Astrocyte (in vitro differentiated cells and primary cell): ENCODE data around the gene BMP7. TPM values are rescaled to one million over a fixed set of nuclear protein-coding genes. Genes with fewer than 3 reads are reported as not detected.

Experiments
- DNase-seq: peaks from one replicate; pipeline ENCODE4 v3.0.0-alpha.2; 2010; ENCODE audit warnings: low read depth
- FAIRE-seq: peaks from 2 replicates; lab custom pipeline; 2011; peaks lifted over from hg19 to GRCh38; lab: Jason Lieb, UNC
- H2AFZ ChIP-seq: 2 replicates; pipeline ENCODE4 v1.6.0; 2012; ENCODE audit warnings: low read depth, low read length, inconsistent platforms
- H3K27ac ChIP-seq: 2 replicates; pipeline ENCODE4 v1.5.1; 2011; ENCODE audit warnings: low read depth, low read length, inconsistent platforms
- H3K27me3 ChIP-seq: 2 replicates; pipeline ENCODE4 v1.6.0; 2011; ENCODE audit warnings: low read length, inconsistent platforms; ENCODE audit not compliant: insufficient read depth
- H3K36me3 ChIP-seq: 2 replicates; pipeline ENCODE4 v1.5.1; 2011; ENCODE audit warnings: low read length, inconsistent platforms; ENCODE audit not compliant: insufficient read depth
- H3K4me1 ChIP-seq: 2 replicates; pipeline ENCODE4 v1.5.1; 2011; ENCODE audit warnings: low read length, inconsistent platforms; ENCODE audit not compliant: insufficient read depth
- H3K4me2 ChIP-seq: 2 replicates; pipeline ENCODE4 v1.6.0; 2012; ENCODE audit warnings: low read length, inconsistent platforms
- H3K4me3 ChIP-seq: 2 replicates; pipeline ENCODE4 v1.5.1; 2011; ENCODE audit warnings: low read depth, mild to moderate bottlenecking, low read length, inconsistent platforms; ENCODE audit not compliant: insufficient read depth
- H3K79me2 ChIP-seq: 2 replicates; pipeline ENCODE4 v1.6.0; 2012; ENCODE audit warnings: mild to moderate bottlenecking, low read length, inconsistent platforms; ENCODE audit not compliant: insufficient read depth
- H3K9ac ChIP-seq: 2 replicates; pipeline ENCODE4 v1.6.0; 2012; ENCODE audit warnings: mild to moderate bottlenecking, low read length, inconsistent platforms
- H3K9me3 ChIP-seq: 2 replicates; pipeline ENCODE4 v1.5.1; 2012; ENCODE audit warnings: low read depth, mild to moderate bottlenecking, low read length, inconsistent platforms; ENCODE audit not compliant: insufficient read depth
- H4K20me1 ChIP-seq: 2 replicates; pipeline ENCODE4 v1.6.0; 2012; ENCODE audit warnings: low read length, inconsistent platforms; ENCODE audit not compliant: insufficient read depth
- H3K27ac Mint-ChIP-seq: one replicate; pipeline ENCODE4 v1.8.0; 2021; ENCODE audit warnings: mild to moderate bottlenecking, mixed read lengths; ENCODE audit not compliant: unreplicated experiment
- H3K27me3 Mint-ChIP-seq: one replicate; pipeline ENCODE4 v1.8.0; 2021; ENCODE audit warnings: low read depth, mixed read lengths; ENCODE audit not compliant: unreplicated experiment
- H3K36me3 Mint-ChIP-seq: one replicate; pipeline ENCODE4 v1.8.0; 2021; ENCODE audit warnings: low read depth, mixed read lengths; ENCODE audit not compliant: unreplicated experiment
- H3K4me1 Mint-ChIP-seq: one replicate; pipeline ENCODE4 v1.8.0; 2021; ENCODE audit warnings: low read depth, mixed read lengths; ENCODE audit not compliant: unreplicated experiment
- H3K4me3 Mint-ChIP-seq: one replicate; pipeline ENCODE4 v1.8.0; 2021; ENCODE audit warnings: mild to moderate bottlenecking, moderate library complexity, mixed read lengths; ENCODE audit not compliant: unreplicated experiment
- H3K9me3 Mint-ChIP-seq: one replicate; pipeline ENCODE4 v1.8.0; 2021; ENCODE audit warnings: mild to moderate bottlenecking, mixed read lengths; ENCODE audit not compliant: unreplicated experiment
- CTCF ChIP-seq: IDR thresholded peaks from 2 replicates; pipeline ENCODE4 v1.5.1; 2011; ENCODE audit warnings: low read depth, mild to moderate bottlenecking, inconsistent platforms, low read length, moderate library complexity; ENCODE audit not compliant: insufficient read depth
- EZH2 ChIP-seq: IDR thresholded peaks from 2 replicates; pipeline ENCODE4 v1.6.1; 2012; ENCODE audit warnings: mild to moderate bottlenecking, low read length, inconsistent platforms; ENCODE audit not compliant: insufficient read depth
- total RNA-seq: library from RNA; stranded (reverse); gene quantifications from 2 replicates; pipeline ENCODE4 v1.2.1, GENCODE V29; 2021

The BMP7 gene
- total RNA-seq, 1 donor from 2014 or later, result 15.3 TPM

GRCh38 chr20:57225197-57225733 lies 41.2 kb downstream of the BMP7 start:
- no peak overlapping the region for H3K27ac Mint-ChIP-seq
- peaks cover 14% of the 10 kb centered on the region for H3K27me3 ChIP-seq

GRCh38 chr20:57224641-57225138 lies 41.8 kb downstream of the BMP7 start:
- Mint-ChIP-seq H3K36me3 (no peaks in the 10 kb centered on the region), H3K27ac (no peak overlapping the region), H3K4me3 (no peak overlapping the region), H3K4me1 (peaks cover 5% of the 10 kb centered on the region), H3K9me3 (no peaks in the 10 kb centered on the region), H3K27me3 (peaks cover 22% of the 10 kb centered on the region)
- Histone ChIP-seq H3K27ac (no peak overlapping the region), H3K9ac (no peak overlapping the region), H2AFZ (no peak overlapping the region), H3K4me1 (no peaks in the 10 kb centered on the region), H3K4me2 (no peak overlapping the region), H3K36me3 (no peaks in the 10 kb centered on the region), H3K27me3 (peaks cover 14% of the 10 kb centered on the region), H3K4me3 (no peak overlapping the region), H4K20me1 (no peaks in the 10 kb centered on the region), H3K79me2 (no peaks in the 10 kb centered on the region), H3K9me3 (no peaks in the 10 kb centered on the region)
- TF ChIP-seq EZH2, result no peak
- TF ChIP-seq CTCF, result no peak
- no peak for DNase-seq
- FAIRE-seq, result no peak

More at GRCh38 chr20:57225197-57225733, 41.2 kb downstream of the BMP7 start:
- H3K27ac ChIP-seq, result no peak overlapping the region
- H3K4me2 ChIP-seq, result no peak overlapping the region
- H3K4me1 ChIP-seq, result no peaks in the 10 kb centered on the region
- no peaks in the 10 kb centered on the region for H3K36me3 ChIP-seq
- no peak overlapping the region for H3K4me3 ChIP-seq
- Mint-ChIP-seq H3K4me3 (no peak overlapping the region), H3K9me3 (no peaks in the 10 kb centered on the region), H3K4me1 (peaks cover 6% of the 10 kb centered on the region), H3K36me3 (no peaks in the 10 kb centered on the region), H3K27me3 (peaks cover 22% of the 10 kb centered on the region)
- no peak overlapping the region for H3K9ac ChIP-seq
- TF ChIP-seq CTCF, result no peak
- no peak for TF ChIP-seq EZH2
- no peaks in the 10 kb centered on the region for H3K79me2 ChIP-seq
- no peak overlapping the region for H2AFZ ChIP-seq
- DNase-seq (no peak), FAIRE-seq (no peak)
- no peaks in the 10 kb centered on the region for H4K20me1 ChIP-seq
- no peaks in the 10 kb centered on the region for H3K9me3 ChIP-seq
